Activated CD4-positive, alpha-beta memory T cell treated with anti-CD3 and anti-CD28 coated beads for 36 hours (primary cell): ENCODE results near the gene DYNLT1. TPM values are rescaled to one million over a fixed set of nuclear protein-coding genes. Genes with fewer than 3 reads are reported as not detected.
A peak's percentile ranks its signal among the peaks of the same experiment; 100 is the strongest.
"Not testable (repeated sequence)": the region's sequence is repeated elsewhere in the genome, so short reads cannot be mapped to it uniquely, and the experiment has no call there.

ENCODE experiments used
- CTCF ChIA-PET: fragments of 350-600 bp; sonication (Branson Sonifier 250); formaldehyde crosslinking; loops from one replicate; lab custom pipeline; 2021; ENCODE audit warnings: antibody characterized with exemption, inconsistent platforms; lab: Charles Lee
- POLR2A ChIA-PET: fragments of 350-600 bp; sonication (Branson Sonifier 250); formaldehyde crosslinking; loops from one replicate; lab custom pipeline; 2021; ENCODE audit warnings: antibody characterized with exemption; lab: Charles Lee
- DNase-seq: peaks from one replicate; pipeline ENCODE4 v3.0.0-alpha.2; 2020
- H3K27ac Mint-ChIP-seq: one replicate; pipeline ENCODE4 v1.8.0; 2021; ENCODE audit warnings: mixed read lengths
- H3K27me3 Mint-ChIP-seq: one replicate; pipeline ENCODE4 v1.8.0; 2021; ENCODE audit warnings: mixed read lengths
- H3K36me3 Mint-ChIP-seq: one replicate; pipeline ENCODE4 v1.8.0; 2021; ENCODE audit warnings: mixed read lengths
- H3K4me1 Mint-ChIP-seq: one replicate; pipeline ENCODE4 v1.8.0; 2021; ENCODE audit warnings: low read depth, mixed read lengths
- H3K4me3 Mint-ChIP-seq: one replicate; pipeline ENCODE4 v1.8.0; 2021; ENCODE audit warnings: mild to moderate bottlenecking, mixed read lengths
- H3K9me3 Mint-ChIP-seq: one replicate; pipeline ENCODE4 v1.8.0; 2021; ENCODE audit warnings: mixed read lengths
- intact Hi-C: fragments of 100-400 bp; cut with micrococcal nuclease; formaldehyde crosslinking; loops from one replicate; pipeline ENCODE4 v1.15.1; 2023
- total RNA-seq, 2 experiments: library from RNA; stranded (reverse); gene quantifications; one replicate each; pipeline ENCODE4 v1.2.3, GENCODE V29; 2021

The DYNLT1 gene
- total RNA-seq, 2 experiments from 2014 or later, result 117 to 120 TPM

GRCh38 chr6:158662607-158662953, 18.0 kb upstream of the DYNLT1 start:
- ChIA-PET POLR2A (no interaction called here), CTCF (interaction anchor here (0.8 to 6.5 kb wide), 3 partner anchors 29 to 442 kb away, joined by 4 to 51 read pairs (median 5); no protein-coding TSS in a partner anchor)
- no peaks in the 10 kb centered on the region for H3K9me3 Mint-ChIP-seq
- peaks cover 70% of the 10 kb centered on the region for H3K36me3 Mint-ChIP-seq
- no peaks in the 10 kb centered on the region for H3K27me3 Mint-ChIP-seq
- H3K27ac Mint-ChIP-seq, result no peak overlapping the region
- H3K4me3 Mint-ChIP-seq, result no peak overlapping the region
- intact Hi-C loops, result no loop called here
- H3K4me1 Mint-ChIP-seq, result peaks cover 12% of the 10 kb centered on the region
- no peak for DNase-seq

DNA sequence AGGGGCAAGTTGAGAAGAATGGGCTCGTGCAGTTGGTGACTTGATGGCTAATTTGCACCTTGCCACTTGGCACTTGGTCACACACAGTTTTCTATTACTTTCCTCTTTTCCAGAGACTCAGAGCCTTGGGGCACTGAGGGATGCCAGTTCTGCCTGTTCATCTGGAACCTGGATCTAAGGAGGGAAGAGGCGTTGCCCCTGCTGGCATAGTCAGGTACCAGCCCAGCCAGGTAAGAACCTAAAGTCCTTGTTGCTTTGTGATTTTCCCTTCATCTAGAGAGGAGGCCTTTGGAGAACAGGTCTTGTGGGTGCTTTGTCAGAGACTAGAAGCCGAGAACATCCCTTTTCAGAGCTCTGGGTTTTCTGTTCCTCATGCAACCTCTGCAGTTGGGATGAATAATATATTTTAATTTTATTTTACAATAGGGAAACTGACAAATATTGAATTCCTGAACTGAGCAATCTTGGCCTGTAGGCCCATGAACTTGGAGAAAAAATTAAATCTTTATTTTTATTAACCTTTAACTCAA, 16.7 kb upstream of the DYNLT1 start:
- intact Hi-C loops, result no loop called here
- Mint-ChIP-seq H3K9me3 (no peaks in the 10 kb centered on the region), H3K36me3 (peaks cover 68% of the 10 kb centered on the region), H3K27me3 (no peaks in the 10 kb centered on the region), H3K4me1 (peaks cover 26% of the 10 kb centered on the region), H3K4me3 (no peak overlapping the region), H3K27ac (no peak overlapping the region)
- ChIA-PET POLR2A (interaction anchor here (0.8 to 1.3 kb wide), 3 partner anchors 8 to 15 kb away, joined by 3 to 4 read pairs (median 3); partner anchors contain the start of gene SYTL3), CTCF (interaction anchor here (0.9 to 6.5 kb wide), 5 partner anchors 16 to 446 kb away, joined by 3 to 51 read pairs (median 4); partner anchors contain the start of gene DYNLT1)
- no peak for DNase-seq

- H3K27ac Mint-ChIP-seq, result no peak overlapping the region
- DNase-seq, result peak; percentile 56
- intact Hi-C loops, result no loop called here
- ChIA-PET POLR2A (interaction anchor here (0.9 to 2.2 kb wide), 2 partner anchors 11 to 17 kb away, joined by 4 to 16 read pairs; partner anchors contain the start of genes DYNLT1 and SYTL3), CTCF (interaction anchor here (0.7 to 6.5 kb wide), 15 partner anchors 10 to 340 kb away, joined by 3 to 51 read pairs (median 3); partner anchors contain the start of genes DYNLT1, RSPH3 and SYTL3)
- H3K27me3 Mint-ChIP-seq, result no peaks in the 10 kb centered on the region
- peaks cover 35% of the 10 kb centered on the region for H3K4me1 Mint-ChIP-seq
- no peak overlapping the region for H3K4me3 Mint-ChIP-seq
- H3K9me3 Mint-ChIP-seq, result no peaks in the 10 kb centered on the region
- peaks cover 71% of the 10 kb centered on the region for H3K36me3 Mint-ChIP-seq
These were observed 15.8 kb upstream of the DYNLT1 start for GRCh38 chr6:158660333-158660754.

GRCh38 chr6:158656986-158657385, 12.4 kb upstream of the DYNLT1 start:
- H3K36me3 Mint-ChIP-seq, result peaks cover 73% of the 10 kb centered on the region

DNA sequence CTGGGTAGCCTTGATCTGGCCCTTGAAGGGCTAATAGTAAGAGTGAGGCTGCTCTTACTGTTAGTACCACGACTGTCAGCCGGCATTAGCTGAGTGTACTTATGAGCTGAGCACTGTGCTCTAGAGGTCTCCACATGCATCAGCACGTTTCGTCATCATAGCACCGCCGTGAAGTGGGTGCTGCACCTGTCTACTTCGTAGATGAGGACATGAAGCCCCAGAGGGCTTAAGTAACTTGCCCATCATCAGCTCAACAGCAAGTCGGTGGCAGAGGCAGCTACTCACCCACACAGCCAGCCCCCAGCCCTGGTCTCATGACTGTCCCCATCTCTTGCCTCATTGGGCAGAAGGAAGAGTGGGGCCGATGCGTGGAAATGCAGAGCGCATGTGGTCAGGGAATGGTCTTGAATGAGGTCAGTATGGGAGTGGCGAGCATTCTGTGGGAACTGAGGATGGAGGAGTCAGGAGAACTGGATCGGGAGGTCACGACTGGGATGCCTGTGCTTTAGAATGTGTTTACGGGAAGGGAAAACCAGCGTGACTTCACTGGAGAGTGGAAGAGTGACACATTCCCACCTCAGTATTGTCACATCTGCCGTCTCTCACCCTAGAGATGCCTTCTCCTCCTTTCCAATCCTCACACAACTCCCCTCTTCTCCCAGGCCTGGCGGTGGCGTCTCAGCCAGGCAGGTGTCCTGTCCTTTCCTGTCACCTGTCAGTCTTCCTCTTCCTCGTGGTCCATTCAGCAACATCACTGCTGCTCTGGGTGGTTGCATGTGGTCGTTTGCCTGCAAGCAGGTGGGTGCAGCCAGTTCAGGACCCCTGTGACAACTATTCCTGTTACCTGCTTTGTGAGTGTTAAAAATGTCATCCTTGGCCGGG, 11.3 kb upstream of the DYNLT1 start:
- intact Hi-C loops, result loop anchor here (10.0 kb wide), 1 partner anchor 631 kb away; no protein-coding TSS in a partner anchor
- H3K4me3 Mint-ChIP-seq, result peak overlapping the region; percentile 75
- H3K27ac Mint-ChIP-seq, result peak overlapping the region; percentile 96
- peaks cover 70% of the 10 kb centered on the region for H3K4me1 Mint-ChIP-seq
- CTCF ChIA-PET, result interaction anchor here (0.7 to 1.3 kb wide), 4 partner anchors 26 to 489 kb away, joined by 3 to 7 read pairs (median 4); no protein-coding TSS in a partner anchor
- H3K36me3 Mint-ChIP-seq, result peaks cover 75% of the 10 kb centered on the region
- POLR2A ChIA-PET, result interaction anchor here (4.9 kb wide), 1 partner anchor 11 kb away, joined by 99 read pairs; the partner anchor contains the start of gene DYNLT1
- H3K9me3 Mint-ChIP-seq, result no peaks in the 10 kb centered on the region
- H3K27me3 Mint-ChIP-seq, result no peaks in the 10 kb centered on the region
- peak; percentile 10 for DNase-seq

More at GRCh38 chr6:158656986-158657385, 12.4 kb upstream of the DYNLT1 start:
- DNase-seq, result peak; percentile 11
- H3K9me3 Mint-ChIP-seq, CTCF ChIA-PET, H3K4me3 Mint-ChIP-seq, H3K27me3 Mint-ChIP-seq, POLR2A ChIA-PET: not testable (repeated sequence)
- intact Hi-C loops, result loop anchor here (10.0 kb wide), 1 partner anchor 632 kb away; no protein-coding TSS in a partner anchor
- Mint-ChIP-seq H3K4me1 (peaks cover 66% of the 10 kb centered on the region), H3K27ac (peak overlapping the region; percentile 96)

DNA sequence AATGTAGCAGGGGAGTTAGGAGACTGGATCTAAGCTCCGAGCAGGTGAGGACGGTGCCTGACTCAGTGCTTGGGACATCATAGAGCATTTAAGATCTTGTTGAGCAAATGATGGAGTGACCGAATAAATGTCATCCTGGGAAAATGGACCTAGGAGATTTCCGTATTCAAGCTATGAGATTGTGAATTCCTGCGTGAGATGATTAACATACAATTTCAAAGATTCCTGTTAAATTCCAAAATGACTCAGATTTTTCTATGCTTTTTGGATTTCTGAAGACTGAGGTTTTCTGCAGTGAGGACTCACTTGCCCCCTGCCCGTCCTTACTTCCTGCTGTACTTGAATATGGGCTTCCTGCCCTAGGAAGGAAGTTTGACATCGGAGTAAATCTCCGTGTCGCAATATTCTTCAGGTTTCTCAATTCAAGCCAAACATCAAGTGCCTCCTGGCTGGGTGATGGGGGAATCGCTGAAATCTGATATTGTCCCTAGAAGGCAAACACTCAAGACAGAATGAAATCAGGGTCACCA, 10.5 kb upstream of the DYNLT1 start:
- ChIA-PET POLR2A (interaction anchor here (4.9 kb wide), 1 partner anchor 11 kb away, joined by 99 read pairs; the partner anchor contains the start of gene DYNLT1), CTCF (interaction anchor here (0.8 to 1.3 kb wide), 4 partner anchors 25 to 441 kb away, joined by 3 to 7 read pairs (median 3); no protein-coding TSS in a partner anchor)
- peak overlapping the region; percentile 75 for H3K4me3 Mint-ChIP-seq
- H3K4me1 Mint-ChIP-seq, result peaks cover 64% of the 10 kb centered on the region
- no peaks in the 10 kb centered on the region for H3K27me3 Mint-ChIP-seq
- H3K9me3 Mint-ChIP-seq, result no peaks in the 10 kb centered on the region
- intact Hi-C loops, result loop anchor here (10.0 kb wide), 1 partner anchor 630 kb away; no protein-coding TSS in a partner anchor
- peaks cover 70% of the 10 kb centered on the region for H3K36me3 Mint-ChIP-seq
- peak; percentile 9 for DNase-seq
- H3K27ac Mint-ChIP-seq, result peak overlapping the region; percentile 96

GRCh38 chr6:158654498-158654897, 10.0 kb upstream of the DYNLT1 start:
- POLR2A ChIA-PET, result interaction anchor here (1.7 to 4.9 kb wide), 2 partner anchors 10 to 15 kb away, joined by 4 to 99 read pairs; partner anchors contain the start of gene DYNLT1
- peak; percentile 27 for DNase-seq
- CTCF ChIA-PET, result interaction anchor here (0.8 to 2.1 kb wide), 4 partner anchors 24 to 433 kb away, joined by 3 to 11 read pairs (median 5); no protein-coding TSS in a partner anchor
- intact Hi-C loops, result loop anchor here (10.0 kb wide), 1 partner anchor 630 kb away; no protein-coding TSS in a partner anchor
- no peaks in the 10 kb centered on the region for H3K9me3 Mint-ChIP-seq
- H3K27ac Mint-ChIP-seq, result peak overlapping the region; percentile 96
- peaks cover 70% of the 10 kb centered on the region for H3K36me3 Mint-ChIP-seq
- peaks cover 69% of the 10 kb centered on the region for H3K4me1 Mint-ChIP-seq
- H3K4me3 Mint-ChIP-seq, result peak overlapping the region; percentile 75
- H3K27me3 Mint-ChIP-seq, result no peaks in the 10 kb centered on the region

DNA sequence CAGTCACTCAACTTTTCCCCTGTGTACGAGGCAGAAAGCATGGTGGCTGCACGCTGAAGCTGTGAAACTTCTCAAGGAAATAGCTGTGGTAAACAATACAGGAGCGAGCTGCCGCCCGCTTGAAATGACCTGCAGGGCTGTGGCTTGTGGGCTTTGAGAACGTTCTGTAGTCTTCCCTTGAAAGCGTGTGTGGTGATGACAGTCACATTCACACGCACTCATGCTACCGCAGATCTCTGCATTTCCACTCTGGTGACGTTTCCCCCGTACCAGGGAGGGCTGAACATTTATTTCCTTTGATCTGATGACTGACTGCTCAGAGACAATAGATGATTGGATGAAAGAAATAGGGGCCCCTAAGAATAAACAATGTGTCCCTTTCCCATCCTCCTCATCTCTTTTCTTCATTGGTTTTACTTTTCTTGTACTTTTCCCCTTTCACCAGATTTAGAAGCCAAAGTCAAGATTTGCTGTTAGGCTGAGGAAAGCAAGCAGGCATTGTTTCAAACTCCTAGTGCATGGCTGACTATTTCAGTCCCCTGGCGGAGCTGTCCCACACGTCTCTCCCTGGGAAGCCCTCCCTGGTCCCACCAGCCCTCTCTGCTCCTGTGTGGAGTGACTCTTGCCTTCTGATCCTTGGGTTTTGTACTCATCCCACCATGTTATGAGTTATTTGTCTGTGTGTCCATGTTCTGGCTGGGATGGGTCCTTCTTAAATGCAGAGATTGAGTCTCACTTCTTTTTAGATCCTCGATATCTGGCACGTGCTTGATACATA, 9.2 kb upstream of the DYNLT1 start:
- peaks cover 72% of the 10 kb centered on the region for H3K4me1 Mint-ChIP-seq
- CTCF ChIA-PET, result interaction anchor here (0.7 to 2.6 kb wide), 4 partner anchors 10 to 701 kb away, joined by 4 to 12 read pairs (median 8); partner anchors contain the start of gene DYNLT1
- peak overlapping the region; percentile 75 for H3K4me3 Mint-ChIP-seq
- POLR2A ChIA-PET, result interaction anchor here (0.6 to 4.9 kb wide), 14 partner anchors 8 to 1198 kb away, joined by 3 to 99 read pairs (median 4); partner anchors contain the start of gene DYNLT1
- peak; percentile 96 for DNase-seq
- H3K27me3 Mint-ChIP-seq, result no peaks in the 10 kb centered on the region
- intact Hi-C loops, result loop anchor here (1.0 to 10.0 kb wide), 8 partner anchors 8 to 629 kb away; partner anchors contain the start of genes GTF2H5, SERAC1, TAGAP and TMEM181
- peak overlapping the region; percentile 96 for H3K27ac Mint-ChIP-seq
- no peaks in the 10 kb centered on the region for H3K9me3 Mint-ChIP-seq
- H3K36me3 Mint-ChIP-seq, result peaks cover 65% of the 10 kb centered on the region

GRCh38 chr6:158651981-158652737, 7.6 kb upstream of the DYNLT1 start:
- DNase-seq, H3K27me3 Mint-ChIP-seq, H3K9me3 Mint-ChIP-seq: not testable (repeated sequence)
- ChIA-PET POLR2A (interaction anchor here (0.6 to 4.9 kb wide), 13 partner anchors 8 to 444 kb away, joined by 3 to 99 read pairs (median 3); partner anchors contain the start of gene DYNLT1), CTCF (interaction anchor here (0.8 to 2.6 kb wide), 3 partner anchors 8 to 39 kb away, joined by 5 to 12 read pairs (median 11); partner anchors contain the start of gene DYNLT1)
- intact Hi-C loops, result loop anchor here (2.0 to 10.0 kb wide), 6 partner anchors 35 to 627 kb away; partner anchors contain the start of genes GTF2H5, SERAC1, TAGAP and TMEM181
- peaks cover 79% of the 10 kb centered on the region for H3K4me1 Mint-ChIP-seq
- peak overlapping the region; percentile 96 for H3K27ac Mint-ChIP-seq
- peak overlapping the region; percentile 79 for H3K4me3 Mint-ChIP-seq
- peaks cover 62% of the 10 kb centered on the region for H3K36me3 Mint-ChIP-seq
